Measurements from ENCODE around the gene DAPK1.

DNA sequence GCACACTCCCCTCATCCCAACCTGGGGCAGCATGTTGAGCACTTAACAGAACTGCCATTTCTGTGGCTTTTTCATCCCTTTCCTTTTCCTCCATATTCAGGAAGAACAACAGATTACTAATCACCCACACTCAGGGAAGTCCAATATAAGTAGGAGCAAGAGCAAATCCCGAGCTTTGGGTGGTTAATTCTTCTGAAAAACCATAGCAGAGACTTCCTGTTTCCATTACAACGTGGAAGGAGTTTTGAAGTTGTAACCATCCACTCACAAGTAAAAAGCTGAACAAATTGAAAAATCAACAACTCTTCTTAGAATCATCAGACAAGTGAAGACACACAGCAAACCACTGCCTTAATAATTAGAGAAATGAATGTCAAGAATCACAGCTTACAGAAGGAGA is 236.4 kb downstream of the DAPK1 start:
- TF ChIP-seq, protein P1, sequence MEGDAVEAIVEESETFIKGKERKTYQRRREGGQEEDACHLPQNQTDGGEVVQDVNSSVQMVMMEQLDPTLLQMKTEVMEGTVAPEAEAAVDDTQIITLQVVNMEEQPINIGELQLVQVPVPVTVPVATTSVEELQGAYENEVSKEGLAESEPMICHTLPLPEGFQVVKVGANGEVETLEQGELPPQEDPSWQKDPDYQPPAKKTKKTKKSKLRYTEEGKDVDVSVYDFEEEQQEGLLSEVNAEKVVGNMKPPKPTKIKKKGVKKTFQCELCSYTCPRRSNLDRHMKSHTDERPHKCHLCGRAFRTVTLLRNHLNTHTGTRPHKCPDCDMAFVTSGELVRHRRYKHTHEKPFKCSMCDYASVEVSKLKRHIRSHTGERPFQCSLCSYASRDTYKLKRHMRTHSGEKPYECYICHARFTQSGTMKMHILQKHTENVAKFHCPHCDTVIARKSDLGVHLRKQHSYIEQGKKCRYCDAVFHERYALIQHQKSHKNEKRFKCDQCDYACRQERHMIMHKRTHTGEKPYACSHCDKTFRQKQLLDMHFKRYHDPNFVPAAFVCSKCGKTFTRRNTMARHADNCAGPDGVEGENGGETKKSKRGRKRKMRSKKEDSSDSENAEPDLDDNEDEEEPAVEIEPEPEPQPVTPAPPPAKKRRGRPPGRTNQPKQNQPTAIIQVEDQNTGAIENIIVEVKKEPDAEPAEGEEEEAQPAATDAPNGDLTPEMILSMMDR (IDR thresholded peaks at IDR 0.05; ENCODE audit: borderline replicate concordance, extremely low read depth, low read length, poor library complexity, severe bottlenecking): no peak
- no peak for TF ChIP-seq EZH2 (IDR thresholded peaks at IDR 0.05; ENCODE audit: borderline replicate concordance, low read depth, low read length, severe bottlenecking)

All from DND-41 (cell line).